PC-3 (cell line): ENCODE data around the gene UBFD1. TPM values are rescaled to one million over a fixed set of nuclear protein-coding genes. Genes with fewer than 3 reads are reported as not detected.

Experiments used
- ATAC-seq: fragments of 200-7000 bp; cut with Tn5 transposase; 2 replicates; pipeline ENCODE4 v1.9.1; 2020; ENCODE audit warnings: mild to moderate bottlenecking, moderate library complexity
- BruUV-seq: library from RNA; stranded (reverse); fragments of 400-500 nt; replicated peaks from 2 replicates; lab custom pipeline; 2021; lab: Mats Ljungman, UMichigan
- CTCF ChIA-PET: fragments of 300-600 bp; sonication (Branson Sonifier 250); formaldehyde crosslinking; loops from one replicate; lab custom pipeline; 2022; ENCODE audit warnings: antibody characterized with exemption; lab: Charles Lee
- POLR2A ChIA-PET: fragments of 300-600 bp; sonication (Branson Sonifier 250); formaldehyde crosslinking; loops from one replicate; lab custom pipeline; 2022; ENCODE audit warnings: antibody characterized with exemption; ENCODE audit not compliant: unreplicated experiment; lab: Charles Lee
- DNase-seq: peaks from one replicate; pipeline ENCODE4 v3.0.0-alpha.2; 2015
- H2AFZ ChIP-seq: fragments of 300-600 bp; sonication (generic); 2 replicates; pipeline ENCODE4 v1.6.0; 2016; ENCODE audit warnings: antibody characterized with exemption, low read length
- H3F3A ChIP-seq: fragments of 300-600 bp; sonication (generic); one replicate; pipeline ENCODE4 v1.6.0; 2017; ENCODE audit warnings: antibody characterized with exemption, low read length, control low read depth, mild to moderate bottlenecking; ENCODE audit not compliant: unreplicated experiment
- H3K27ac ChIP-seq: fragments of 300-600 bp; sonication (generic); 2 replicates; pipeline ENCODE4 v1.5.1; 2016; ENCODE audit warnings: mild to moderate bottlenecking, low read length
- H3K27me3 ChIP-seq: fragments of 300-600 bp; sonication (generic); 2 replicates; pipeline ENCODE4 v1.6.1; 2016; ENCODE audit warnings: low read length, mixed read lengths
- H3K36me3 ChIP-seq: fragments of 300-600 bp; sonication (generic); 2 replicates; pipeline ENCODE4 v1.6.1; 2016; ENCODE audit warnings: low read depth, mixed run types, low read length, mixed read lengths
- H3K4me1 ChIP-seq: fragments of 300-600 bp; sonication (generic); 2 replicates; pipeline ENCODE4 v1.5.1; 2016; ENCODE audit warnings: low read length; ENCODE audit not compliant: insufficient read depth
- H3K4me2 ChIP-seq: fragments of 300-600 bp; sonication (generic); 2 replicates; pipeline ENCODE4 v1.6.0; 2016; ENCODE audit warnings: low read length
- H3K4me3 ChIP-seq: fragments of 300-600 bp; sonication (generic); 2 replicates; pipeline ENCODE4 v1.5.1; 2016; ENCODE audit warnings: mild to moderate bottlenecking, low read length, mixed read lengths
- H3K79me2 ChIP-seq: fragments of 300-600 bp; sonication (generic); 2 replicates; pipeline ENCODE4 v1.6.1; 2017; ENCODE audit warnings: low read length, mixed read lengths
- H3K9ac ChIP-seq: fragments of 300-600 bp; sonication (generic); 2 replicates; pipeline ENCODE4 v1.6.0; 2016; ENCODE audit warnings: mild to moderate bottlenecking, low read length
- H3K9me2 ChIP-seq: fragments of 300-600 bp; sonication (generic); replicated peaks from 2 replicates; pipeline ENCODE4 v1.6.1; 2016; ENCODE audit warnings: mixed run types, low read length, mixed read lengths
- H3K9me3 ChIP-seq: fragments of 300-600 bp; sonication (generic); 2 replicates; pipeline ENCODE4 v1.6.1; 2016; ENCODE audit warnings: low read length, mixed read lengths
- H4K20me1 ChIP-seq: fragments of 300-600 bp; sonication (generic); 2 replicates; pipeline ENCODE4 v1.6.1; 2016; ENCODE audit warnings: low read length, mixed read lengths
- CTCF ChIP-seq: fragments of 300-600 bp; sonication (generic); conservative IDR thresholded peaks from 2 replicates; pipeline ENCODE4 v1.5.1; 2017; ENCODE audit warnings: antibody characterized with exemption, low read depth, mild to moderate bottlenecking, low read length
- EZH2 ChIP-seq: fragments of 300-600 bp; sonication (generic); IDR thresholded peaks from one replicate; pipeline ENCODE4 v1.6.1; 2017; ENCODE audit warnings: antibody characterized with exemption, mild to moderate bottlenecking, low read length; ENCODE audit not compliant: unreplicated experiment
- EZH2phosphoT487 ChIP-seq: fragments of 300-600 bp; sonication (generic); IDR thresholded peaks from 2 replicates; pipeline ENCODE4 v1.6.1; 2018; ENCODE audit warnings: mild to moderate bottlenecking, antibody characterized with exemption, low read length, borderline replicate concordance
- intact Hi-C: fragments of 100-400 bp; cut with micrococcal nuclease; formaldehyde crosslinking; loops from 2 replicates; pipeline ENCODE4 v1.9.0; 2023
- total RNA-seq: library from RNA; depleted of rRNA; stranded (reverse); fragments of >200 nt; gene quantifications from 2 replicates; pipeline ENCODE4 v1.2.3, GENCODE V29; 2014

Gene UBFD1
- total RNA-seq, 1 experiment from 2014 or later, result 69.7 TPM

GRCh38 chr16:23532448-23532847 is 25.1 kb upstream of the UBFD1 start:
- H3K4me3 ChIP-seq, result no peak overlapping the region
- no peak overlapping the region for H3K27ac ChIP-seq
- H3K4me1 ChIP-seq, result no peaks in the 10 kb centered on the region
- BruUV-seq, result no TSS peak
- H2AFZ ChIP-seq, result no peak overlapping the region
- H3K36me3 ChIP-seq, result 0 out of 2 replicates have a peak, but pooled peaks cover 6% of the 10 kb centered on the region
- no peak for TF ChIP-seq CTCF
- TF ChIP-seq EZH2, result no peak
- TF ChIP-seq EZH2phosphoT487, result no peak
- no peaks in the 10 kb centered on the region for H3K9me2 ChIP-seq
- CTCF ChIA-PET, result no interaction called here
- no peaks in the 10 kb centered on the region for H3K9me3 ChIP-seq
- no peak overlapping the region for H3K4me2 ChIP-seq
- POLR2A ChIA-PET, result no interaction called here
- intact Hi-C loops, result no loop called here
- H3F3A ChIP-seq, result no peaks in the 10 kb centered on the region
- H3K27me3 ChIP-seq, result no peaks in the 10 kb centered on the region
- no peak overlapping the region for H3K9ac ChIP-seq
- no peaks in the 10 kb centered on the region for H4K20me1 ChIP-seq
- H3K79me2 ChIP-seq, result no peaks in the 10 kb centered on the region
- no peak for DNase-seq
- ATAC-seq, result no peak

- no TSS peak for BruUV-seq
- Histone ChIP-seq H3K4me3 (no peak overlapping the region), H3K36me3 (0 out of 2 replicates have a peak, but pooled peaks cover 6% of the 10 kb centered on the region), H3K27ac (no peak overlapping the region), H3K9me2 (no peaks in the 10 kb centered on the region), H2AFZ (no peak overlapping the region), H3K4me2 (no peak overlapping the region), H4K20me1 (no peaks in the 10 kb centered on the region), H3F3A (no peaks in the 10 kb centered on the region), H3K9ac (no peak overlapping the region), H3K27me3 (no peaks in the 10 kb centered on the region), H3K4me1 (peaks cover 20% of the 10 kb centered on the region), H3K9me3 (no peaks in the 10 kb centered on the region), H3K79me2 (no peaks in the 10 kb centered on the region)
- no peak for DNase-seq
- no peak for TF ChIP-seq EZH2
- no peak for TF ChIP-seq EZH2phosphoT487
- no peak for TF ChIP-seq CTCF
- CTCF ChIA-PET, result no interaction called here
- ATAC-seq, result no peak
- intact Hi-C loops, result no loop called here
- POLR2A ChIA-PET, result no interaction called here
Measured at GRCh38 chr16:23534868-23535860, 22.4 kb upstream of the UBFD1 start.

GRCh38 chr16:23535901-23536300 is 21.6 kb upstream of the UBFD1 start:
- H4K20me1 ChIP-seq, result no peaks in the 10 kb centered on the region
- H3K9me3 ChIP-seq, result no peaks in the 10 kb centered on the region
- no peak overlapping the region for H3K4me3 ChIP-seq
- BruUV-seq, result no TSS peak
- ATAC-seq (no peak), DNase-seq (no peak)
- H2AFZ ChIP-seq, result no peak overlapping the region
- POLR2A ChIA-PET, result no interaction called here
- H3K9ac ChIP-seq, result no peak overlapping the region
- CTCF ChIA-PET, result no interaction called here
- intact Hi-C loops, result no loop called here
- H3K4me1 ChIP-seq, result peaks cover 24% of the 10 kb centered on the region
- H3K4me2 ChIP-seq, result no peak overlapping the region
- no peaks in the 10 kb centered on the region for H3K79me2 ChIP-seq
- TF ChIP-seq EZH2phosphoT487 (no peak), EZH2 (no peak), CTCF (no peak)
- no peak overlapping the region for H3K27ac ChIP-seq
- 0 out of 2 replicates have a peak, but pooled peaks cover 6% of the 10 kb centered on the region for H3K36me3 ChIP-seq
- H3K9me2 ChIP-seq, result no peaks in the 10 kb centered on the region
- no peaks in the 10 kb centered on the region for H3F3A ChIP-seq
- H3K27me3 ChIP-seq, result no peaks in the 10 kb centered on the region
